AG04449 (cell line): ENCODE results near the gene AXIN2.
A peak's percentile ranks its signal among the peaks of the same experiment; 100 is the strongest.

Experiments
- CTCF ChIA-PET: fragments of 350-600 bp; formaldehyde crosslinking; extraction: SDS; loops from one replicate; lab custom pipeline; 2021; ENCODE audit warnings: antibody characterized with exemption; lab: Yijun Ruan, JAX
- POLR2A ChIA-PET: fragments of 400-600, 350-600 bp; formaldehyde crosslinking; extraction: SDS; loops from one replicate; lab custom pipeline; 2020; ENCODE audit warnings: antibody characterized with exemption, inconsistent platforms; lab: Yijun Ruan, JAX
- DNase-seq: peaks from one replicate; pipeline ENCODE4 v3.0.0-alpha.2; 2010; ENCODE audit warnings: low read depth, low spot score
- H3K4me3 ChIP-seq: 2 replicates; pipeline ENCODE4 v1.5.1; 2011; ENCODE audit warnings: low read depth, mild to moderate bottlenecking, control low read depth, low read length
- TF ChIP-seq, protein P1 (sequence below): IDR thresholded peaks from one replicate; pipeline ENCODE4 v1.5.1; 2011; ENCODE audit warnings: mild to moderate bottlenecking, moderate library complexity, low read length, control low read depth, inconsistent platforms; ENCODE audit not compliant: insufficient read depth; ENCODE audit errors: missing control alignments

AXIN2 gene

DNA sequence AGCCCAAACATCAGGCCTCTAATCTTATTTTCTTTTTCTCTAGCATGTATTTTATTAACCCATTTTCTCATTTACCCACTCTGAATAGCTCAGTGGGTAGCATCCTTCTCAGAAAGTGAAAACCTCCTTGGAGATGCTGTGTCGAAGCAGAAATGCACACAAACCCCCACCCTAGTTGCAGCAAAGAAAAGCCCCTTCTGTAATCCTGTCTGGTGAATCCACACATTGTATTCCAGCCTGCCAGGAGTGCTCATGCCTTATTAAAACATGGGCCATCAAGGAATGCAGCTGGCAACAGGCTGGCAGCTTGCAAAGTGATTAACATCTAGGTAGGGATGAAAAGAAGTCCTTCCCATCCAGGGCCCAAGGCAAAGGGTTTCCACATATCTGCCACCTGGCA is 39.7 kb upstream of the AXIN2 start:
- TF ChIP-seq, protein P1, sequence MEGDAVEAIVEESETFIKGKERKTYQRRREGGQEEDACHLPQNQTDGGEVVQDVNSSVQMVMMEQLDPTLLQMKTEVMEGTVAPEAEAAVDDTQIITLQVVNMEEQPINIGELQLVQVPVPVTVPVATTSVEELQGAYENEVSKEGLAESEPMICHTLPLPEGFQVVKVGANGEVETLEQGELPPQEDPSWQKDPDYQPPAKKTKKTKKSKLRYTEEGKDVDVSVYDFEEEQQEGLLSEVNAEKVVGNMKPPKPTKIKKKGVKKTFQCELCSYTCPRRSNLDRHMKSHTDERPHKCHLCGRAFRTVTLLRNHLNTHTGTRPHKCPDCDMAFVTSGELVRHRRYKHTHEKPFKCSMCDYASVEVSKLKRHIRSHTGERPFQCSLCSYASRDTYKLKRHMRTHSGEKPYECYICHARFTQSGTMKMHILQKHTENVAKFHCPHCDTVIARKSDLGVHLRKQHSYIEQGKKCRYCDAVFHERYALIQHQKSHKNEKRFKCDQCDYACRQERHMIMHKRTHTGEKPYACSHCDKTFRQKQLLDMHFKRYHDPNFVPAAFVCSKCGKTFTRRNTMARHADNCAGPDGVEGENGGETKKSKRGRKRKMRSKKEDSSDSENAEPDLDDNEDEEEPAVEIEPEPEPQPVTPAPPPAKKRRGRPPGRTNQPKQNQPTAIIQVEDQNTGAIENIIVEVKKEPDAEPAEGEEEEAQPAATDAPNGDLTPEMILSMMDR: no peak
- POLR2A ChIA-PET: no interaction called here
- CTCF ChIA-PET: interaction anchor here (1.0 kb wide), 1 partner anchor 44 kb away, joined by 4 read pairs; no protein-coding TSS in a partner anchor
- no peak overlapping the region for H3K4me3 ChIP-seq
- no peak for DNase-seq

DNA sequence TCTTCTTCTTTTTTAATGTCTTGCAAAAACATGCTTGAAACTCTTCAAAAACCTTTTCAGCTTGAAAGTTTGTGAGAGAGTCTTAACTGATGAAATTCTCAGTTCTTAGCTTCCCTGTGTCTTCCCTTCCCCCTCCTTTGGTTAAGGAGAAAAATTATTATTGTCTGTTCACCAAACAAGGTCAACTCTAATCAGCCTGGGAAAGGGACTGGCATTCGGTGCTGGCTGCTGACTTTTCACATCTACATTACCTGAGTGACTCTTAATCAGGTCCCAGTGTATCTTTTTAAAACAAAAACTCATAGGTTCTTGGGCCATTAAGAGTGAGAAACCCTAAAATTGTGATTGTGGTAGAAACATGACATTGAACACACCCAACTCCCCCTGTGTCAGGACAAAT is 39.1 kb upstream of the AXIN2 start:
- TF ChIP-seq, protein P1: no peak
- POLR2A ChIA-PET: no interaction called here
- H3K4me3 ChIP-seq: no peak overlapping the region
- DNase-seq: no peak
- CTCF ChIA-PET: interaction anchor here (1.0 kb wide), 1 partner anchor 43 kb away, joined by 4 read pairs; no protein-coding TSS in a partner anchor

DNA sequence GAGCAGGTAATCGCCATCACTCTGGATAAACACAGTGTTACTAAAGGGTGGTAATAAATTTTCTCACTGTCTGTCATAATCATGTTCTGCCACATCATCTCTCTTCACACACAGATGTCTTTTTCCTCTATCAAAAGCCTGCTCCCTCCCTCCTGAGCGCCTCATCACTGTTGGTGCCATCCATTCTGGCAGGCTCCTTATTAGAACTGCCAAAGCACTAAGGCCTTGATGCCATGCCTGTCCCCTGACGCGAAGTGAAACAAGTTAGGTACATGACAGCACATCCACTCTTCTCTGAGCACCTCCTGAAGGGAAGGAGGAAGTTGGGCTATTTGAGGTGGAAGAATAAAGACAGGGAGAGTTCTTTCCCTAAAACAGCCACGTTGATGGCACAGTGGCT is 38.2 kb upstream of the AXIN2 start:
- TF ChIP-seq, protein P1: no peak
- POLR2A ChIA-PET: no interaction called here

DNA sequence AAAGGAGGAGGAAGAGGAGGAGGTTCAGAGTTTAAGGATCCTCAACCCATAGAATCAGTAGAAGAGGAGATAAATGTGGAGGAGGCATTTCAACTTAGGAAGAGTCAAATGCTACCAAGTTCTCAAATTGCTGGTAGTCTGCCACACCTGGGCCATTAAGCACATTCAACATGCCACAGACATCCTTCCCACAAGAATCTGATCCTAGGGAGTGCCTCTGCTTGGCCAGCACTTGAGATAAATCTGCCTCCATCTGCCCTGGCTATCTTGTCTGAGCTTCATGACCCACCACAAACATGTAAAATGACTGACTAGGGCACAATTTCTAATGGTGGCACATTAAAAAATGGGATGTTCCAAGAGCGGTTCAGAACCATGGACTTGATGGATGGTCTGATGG is 37.3 kb upstream of the AXIN2 start:
- DNase-seq: no peak
- CTCF ChIA-PET: no interaction called here

More for the DNA sequence above, 38.2 kb upstream of the AXIN2 start:
- no peak for DNase-seq
- CTCF ChIA-PET: no interaction called here
- no peak overlapping the region for H3K4me3 ChIP-seq

DNA sequence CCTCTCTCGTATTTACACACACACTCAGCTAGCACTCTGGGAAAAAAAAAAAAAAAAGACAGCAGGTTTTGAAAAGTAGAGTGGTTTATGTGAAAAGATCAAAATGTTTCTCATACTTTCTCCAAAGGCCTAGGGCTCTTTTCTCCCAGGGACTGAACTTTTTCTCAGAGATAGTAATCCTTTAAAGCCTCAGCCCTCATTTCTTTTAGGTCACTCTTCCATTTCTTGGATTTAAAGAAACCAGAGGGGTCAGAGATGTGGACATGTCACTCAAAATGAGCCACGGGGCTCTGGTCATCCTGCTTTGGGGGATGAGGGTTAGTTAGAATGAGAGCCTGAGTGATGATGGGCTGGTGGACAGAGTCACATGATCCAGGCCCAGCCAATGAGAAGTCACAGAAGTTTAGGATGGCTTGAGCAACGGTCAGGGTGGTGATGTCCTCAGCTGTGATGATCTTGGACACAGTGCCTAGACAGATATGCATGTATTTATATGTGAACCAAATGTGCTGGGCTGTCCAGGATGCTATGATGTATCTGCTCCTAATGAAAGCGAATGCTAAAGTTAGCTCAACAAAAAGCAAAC is 33.7 kb upstream of the AXIN2 start:
- TF ChIP-seq, protein P1: no peak
- ChIA-PET CTCF (interaction anchor here (1.0 kb wide), 1 partner anchor 10 kb away, joined by 3 read pairs; no protein-coding TSS in a partner anchor), POLR2A (no interaction called here)
- H3K4me3 ChIP-seq: no peak overlapping the region
- DNase-seq: no peak

More for the DNA sequence above, 37.3 kb upstream of the AXIN2 start:
- TF ChIP-seq, protein P1: no peak
- no peak overlapping the region for H3K4me3 ChIP-seq
- POLR2A ChIA-PET: no interaction called here

DNA sequence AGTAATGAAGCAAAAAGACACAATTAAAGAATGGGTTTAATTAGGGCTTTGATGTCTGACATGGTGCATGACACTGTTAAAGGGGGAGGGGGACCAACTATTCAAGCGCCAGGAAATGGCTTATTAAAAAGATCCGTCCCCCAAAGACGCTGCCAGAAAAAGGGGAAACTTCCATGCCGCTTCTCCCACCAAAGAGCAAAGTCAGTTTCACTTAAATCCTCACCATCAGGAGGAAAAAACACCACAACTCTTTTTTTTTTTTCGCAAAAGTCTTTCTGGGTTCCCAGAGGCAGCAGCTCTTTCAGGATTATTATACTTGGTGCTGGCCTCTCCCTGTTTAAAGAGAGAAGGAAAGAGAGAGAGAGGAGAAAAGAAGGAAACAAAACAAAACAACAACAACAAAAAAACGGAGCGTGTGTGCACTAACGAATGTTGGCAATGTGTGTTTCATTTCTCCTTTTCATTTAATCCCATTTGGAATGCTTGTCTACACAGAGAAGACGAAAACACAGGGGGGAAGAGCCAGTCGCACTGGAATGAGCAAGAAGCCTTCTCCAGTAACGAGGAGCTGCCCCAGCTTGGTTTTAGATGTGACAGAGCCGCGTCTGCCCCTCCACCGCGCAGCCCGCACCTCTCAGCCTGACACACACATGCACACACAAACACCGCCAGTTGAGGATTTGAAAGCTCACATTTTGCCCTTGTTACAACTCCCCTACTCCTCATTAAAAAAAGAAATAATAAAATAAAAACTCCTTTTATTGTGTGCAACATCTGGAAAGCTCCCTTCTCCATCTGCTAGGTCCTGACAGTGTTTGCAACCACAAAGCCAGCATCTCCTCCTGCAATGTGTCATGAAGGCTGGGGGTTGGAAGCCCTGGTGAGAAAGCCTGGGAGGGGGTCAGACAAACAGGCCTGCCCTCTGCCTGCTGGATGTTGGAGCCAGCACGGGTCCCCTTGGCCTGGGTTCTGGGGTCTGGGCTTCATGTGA is 32.7 kb upstream of the AXIN2 start:
- ChIA-PET CTCF (interaction anchor here (1.0 to 1.3 kb wide), 3 partner anchors 11 to 38 kb away, joined by 3 read pairs; no protein-coding TSS in a partner anchor), POLR2A (no interaction called here)

More for the DNA sequence above, 32.7 kb upstream of the AXIN2 start:
- H3K4me3 ChIP-seq: peak overlapping the region; percentile 43
- DNase-seq: no peak
- TF ChIP-seq, protein P1: no peak
